ENCODE data around the gene MGRN1. TPM values are rescaled to one million over a fixed set of nuclear protein-coding genes. Genes with fewer than 3 reads are reported as not detected.

MGRN1 gene
- polyA plus RNA-seq, 1 donor from 2014 or later, result 35.9 TPM

GRCh38 chr16:4674926-4675530 lies 50.4 kb downstream of the MGRN1 start:
- no peaks in the 10 kb centered on the region for H3K27me3 ChIP-seq (ENCODE audit: insufficient read depth, low read depth, low read length)
- H4K20me1 ChIP-seq (ENCODE audit: insufficient read depth), result no peaks in the 10 kb centered on the region
- H3K9me2 ChIP-seq (ENCODE audit: insufficient read depth, low read length), result no peaks in the 10 kb centered on the region
- H3K4me2 ChIP-seq (ENCODE audit: low read length), result no peak overlapping the region
- no peaks in the 10 kb centered on the region for H3K36me3 ChIP-seq (ENCODE audit: insufficient read depth, low read length)
- H2AFZ ChIP-seq (ENCODE audit: low read depth, low read length), result no peak overlapping the region
- no peaks in the 10 kb centered on the region for H3K79me2 ChIP-seq (replicated peaks; ENCODE audit: insufficient read depth, low read length)
- H3K9me3 ChIP-seq (ENCODE audit: low read length), result no peaks in the 10 kb centered on the region
- no peak overlapping the region for H3K4me3 ChIP-seq (ENCODE audit: low read length)
- H3K27ac ChIP-seq (ENCODE audit: low read length), result no peak overlapping the region
- H3K9ac ChIP-seq (ENCODE audit: low read length), result no peak overlapping the region
- H3F3A ChIP-seq (ENCODE audit: insufficient read depth, low read length, poor library complexity, severe bottlenecking), result no peaks in the 10 kb centered on the region
- TF ChIP-seq POLR2AphosphoS5 (IDR thresholded peaks at IDR 0.05) (no peak), TAF1 (IDR thresholded peaks at IDR 0.05; ENCODE audit: low read depth) (no peak), EP300 (conservative IDR thresholded peaks at IDR 0.05; ENCODE audit: poor library complexity, severe bottlenecking) (no peak), CTCF (IDR thresholded peaks at IDR 0.05; ENCODE audit: poor library complexity, severe bottlenecking) (no peak), SMC3 (conservative IDR thresholded peaks at IDR 0.05; ENCODE audit: poor library complexity) (no peak)
- TF ChIP-seq, protein P1, sequence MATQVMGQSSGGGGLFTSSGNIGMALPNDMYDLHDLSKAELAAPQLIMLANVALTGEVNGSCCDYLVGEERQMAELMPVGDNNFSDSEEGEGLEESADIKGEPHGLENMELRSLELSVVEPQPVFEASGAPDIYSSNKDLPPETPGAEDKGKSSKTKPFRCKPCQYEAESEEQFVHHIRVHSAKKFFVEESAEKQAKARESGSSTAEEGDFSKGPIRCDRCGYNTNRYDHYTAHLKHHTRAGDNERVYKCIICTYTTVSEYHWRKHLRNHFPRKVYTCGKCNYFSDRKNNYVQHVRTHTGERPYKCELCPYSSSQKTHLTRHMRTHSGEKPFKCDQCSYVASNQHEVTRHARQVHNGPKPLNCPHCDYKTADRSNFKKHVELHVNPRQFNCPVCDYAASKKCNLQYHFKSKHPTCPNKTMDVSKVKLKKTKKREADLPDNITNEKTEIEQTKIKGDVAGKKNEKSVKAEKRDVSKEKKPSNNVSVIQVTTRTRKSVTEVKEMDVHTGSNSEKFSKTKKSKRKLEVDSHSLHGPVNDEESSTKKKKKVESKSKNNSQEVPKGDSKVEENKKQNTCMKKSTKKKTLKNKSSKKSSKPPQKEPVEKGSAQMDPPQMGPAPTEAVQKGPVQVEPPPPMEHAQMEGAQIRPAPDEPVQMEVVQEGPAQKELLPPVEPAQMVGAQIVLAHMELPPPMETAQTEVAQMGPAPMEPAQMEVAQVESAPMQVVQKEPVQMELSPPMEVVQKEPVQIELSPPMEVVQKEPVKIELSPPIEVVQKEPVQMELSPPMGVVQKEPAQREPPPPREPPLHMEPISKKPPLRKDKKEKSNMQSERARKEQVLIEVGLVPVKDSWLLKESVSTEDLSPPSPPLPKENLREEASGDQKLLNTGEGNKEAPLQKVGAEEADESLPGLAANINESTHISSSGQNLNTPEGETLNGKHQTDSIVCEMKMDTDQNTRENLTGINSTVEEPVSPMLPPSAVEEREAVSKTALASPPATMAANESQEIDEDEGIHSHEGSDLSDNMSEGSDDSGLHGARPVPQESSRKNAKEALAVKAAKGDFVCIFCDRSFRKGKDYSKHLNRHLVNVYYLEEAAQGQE (IDR thresholded peaks at IDR 0.05; ENCODE audit: borderline replicate concordance), result no peak

DNA sequence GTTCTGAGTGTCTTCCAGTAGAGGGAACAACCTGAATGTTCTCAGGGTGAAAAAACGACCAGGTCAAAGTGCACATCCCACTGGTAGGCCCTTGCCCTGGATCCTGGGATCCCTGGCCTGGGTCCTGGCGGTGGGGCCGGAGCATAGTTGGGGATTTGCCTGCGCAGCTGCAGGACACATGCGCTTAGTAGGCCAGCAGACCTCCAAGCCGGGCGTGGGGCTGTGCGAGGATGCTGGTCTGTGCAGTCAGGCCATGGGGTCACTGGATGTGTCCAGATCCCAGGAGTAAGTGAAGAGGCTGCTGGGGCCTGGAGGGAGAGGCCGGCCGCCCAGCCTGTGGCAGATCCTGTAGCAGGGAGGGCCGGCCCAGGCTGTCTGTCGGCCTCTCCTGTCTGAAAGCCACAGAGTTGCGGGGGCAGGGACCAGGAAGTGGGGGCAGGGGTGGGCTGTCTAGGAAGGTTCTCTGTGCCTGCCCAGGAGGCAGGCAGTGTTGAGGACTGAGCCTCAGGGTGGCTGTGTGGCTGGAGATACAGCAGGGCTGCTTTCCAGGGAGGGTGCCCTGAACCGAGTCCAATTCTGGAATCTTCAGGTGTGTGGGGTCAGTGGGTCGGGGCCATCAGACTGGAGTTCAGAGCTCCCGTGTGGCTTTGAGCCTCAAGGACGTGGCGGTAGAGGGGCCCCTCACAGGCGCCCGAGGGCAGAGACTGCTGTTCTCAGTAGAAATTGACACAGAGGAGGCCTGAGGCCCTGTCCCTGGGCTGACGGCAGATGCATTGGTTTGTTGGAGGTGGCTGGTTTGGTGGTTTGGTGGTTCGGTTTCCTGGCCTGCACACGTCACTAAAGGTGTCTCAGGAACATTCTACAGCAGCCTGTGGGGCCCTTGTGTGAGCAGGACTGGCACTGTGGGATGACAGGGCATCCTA lies 51.5 kb downstream of the MGRN1 start:
- H3K9me2 ChIP-seq (ENCODE audit: insufficient read depth, low read length), result no peaks in the 10 kb centered on the region
- no peak overlapping the region for H3K9ac ChIP-seq (ENCODE audit: low read length)
- H3K79me2 ChIP-seq (replicated peaks; ENCODE audit: insufficient read depth, low read length), result no peaks in the 10 kb centered on the region
- H2AFZ ChIP-seq (ENCODE audit: low read depth, low read length), result no peak overlapping the region
- H3K36me3 ChIP-seq (ENCODE audit: insufficient read depth, low read length), result no peaks in the 10 kb centered on the region
- no peaks in the 10 kb centered on the region for H4K20me1 ChIP-seq (ENCODE audit: insufficient read depth)
- H3K27ac ChIP-seq (ENCODE audit: low read length), result no peak overlapping the region
- H3K9me3 ChIP-seq (ENCODE audit: low read length), result no peaks in the 10 kb centered on the region
- TF ChIP-seq, protein P1 (IDR thresholded peaks at IDR 0.05; ENCODE audit: borderline replicate concordance), result no peak
- TF ChIP-seq RAD21 (conservative IDR thresholded peaks at IDR 0.05), result no peak
- TF ChIP-seq POLR2AphosphoS5 (IDR thresholded peaks at IDR 0.05), result no peak
- TF ChIP-seq EZH2 (IDR thresholded peaks at IDR 0.05; ENCODE audit: borderline replicate concordance, insufficient read depth, low read length, poor library complexity, severe bottlenecking), result no peak
- TF ChIP-seq EP300 (conservative IDR thresholded peaks at IDR 0.05; ENCODE audit: poor library complexity, severe bottlenecking), result no peak
- TF ChIP-seq SMC3 (conservative IDR thresholded peaks at IDR 0.05; ENCODE audit: poor library complexity), result no peak
- TF ChIP-seq CTCF (IDR thresholded peaks at IDR 0.05; ENCODE audit: poor library complexity, severe bottlenecking), result no peak
- no peak for TF ChIP-seq MXI1 (conservative IDR thresholded peaks at IDR 0.05; ENCODE audit: poor library complexity, severe bottlenecking)
- TF ChIP-seq TAF1 (IDR thresholded peaks at IDR 0.05; ENCODE audit: low read depth), result no peak
- no peaks in the 10 kb centered on the region for H3F3A ChIP-seq (ENCODE audit: insufficient read depth, low read length, poor library complexity, severe bottlenecking)
- no peak overlapping the region for H3K4me2 ChIP-seq (ENCODE audit: low read length)
- no peak overlapping the region for H3K4me3 ChIP-seq (ENCODE audit: low read length)
- H3K27me3 ChIP-seq (ENCODE audit: insufficient read depth, low read depth, low read length), result no peaks in the 10 kb centered on the region

Data from neural cell (in vitro differentiated cells).